ENCODE data around the gene TSPAN11.

TSPAN11 gene

GRCh38 chr12:30962047-30962446 is 35.5 kb downstream of the TSPAN11 start:
- no peak for DNase-seq

GRCh38 chr12:30963709-30964564 is 37.4 kb downstream of the TSPAN11 start:
- DNase-seq: no peak

GRCh38 chr12:30964896-30965612 is 38.5 kb downstream of the TSPAN11 start:
- no peak for DNase-seq

- DNase-seq: no peak
Measured at GRCh38 chr12:30965613-30965985, 39.1 kb downstream of the TSPAN11 start.

- no peak for DNase-seq
Measured at GRCh38 chr12:30967026-30967425, 40.5 kb downstream of the TSPAN11 start.

GRCh38 chr12:30968211-30968610 is 41.7 kb downstream of the TSPAN11 start:
- DNase-seq: no peak

GRCh38 chr12:30969006-30969405 is 42.5 kb downstream of the TSPAN11 start:
- no peak for DNase-seq

- no peak for DNase-seq
Measured at GRCh38 chr12:30969606-30970395, 43.3 kb downstream of the TSPAN11 start.

- DNase-seq: no peak
Measured at GRCh38 chr12:30970559-30971197, 44.1 kb downstream of the TSPAN11 start.

GRCh38 chr12:30972035-30972434 is 45.5 kb downstream of the TSPAN11 start:
- no peak for DNase-seq

- no peak for DNase-seq
Measured at GRCh38 chr12:30973175-30973574, 46.6 kb downstream of the TSPAN11 start.

GRCh38 chr12:30973830-30974229 is 47.3 kb downstream of the TSPAN11 start:
- no peak for DNase-seq

- DNase-seq: no peak
Measured at GRCh38 chr12:30974746-30975500, 48.4 kb downstream of the TSPAN11 start.

GRCh38 chr12:30975581-30975980 is 49.0 kb downstream of the TSPAN11 start:
- DNase-seq: no peak

- DNase-seq: no peak
Measured at GRCh38 chr12:30976206-30976605, 49.7 kb downstream of the TSPAN11 start.

GRCh38 chr12:30977124-30977523 is 50.6 kb downstream of the TSPAN11 start:
- DNase-seq: no peak

- no peak for DNase-seq
Measured at GRCh38 chr12:30977537-30978349, 51.2 kb downstream of the TSPAN11 start.

GRCh38 chr12:30978639-30979038 is 52.1 kb downstream of the TSPAN11 start:
- no peak for DNase-seq

GRCh38 chr12:30979371-30980259 is 53.1 kb downstream of the TSPAN11 start:
- no peak for DNase-seq
